PC-9 (cell line): ENCODE results near the gene HABP4.

Experiments
- CTCF ChIP-seq: fragments of 200-600 bp; sonication (generic); conservative IDR thresholded peaks from 2 replicates; pipeline ENCODE4 v1.6.1; 2017; ENCODE audit warnings: mixed run types, antibody characterized with exemption, mild to moderate bottlenecking, moderate library complexity
- EZH2 ChIP-seq: fragments of 200-600 bp; sonication (generic); IDR thresholded peaks from 2 replicates; pipeline ENCODE4 v1.8.0; 2017; ENCODE audit warnings: antibody characterized with exemption, low read depth

GRCh38 chr9:96512240-96512639 is 62.3 kb downstream of the HABP4 start:
- TF ChIP-seq CTCF (no peak), EZH2 (no peak)
